Activated T-helper 2 cell treated with anti-CD3 and anti-CD28 coated beads, Interferon-gamma antibody, Interleukin-2, Interleukin-4, amounts not matched to agents 10 μg/mL and 5 μg/mL and 100 μg/mL, durations not matched to agents 14 hours and 24 hours and 36 hours (primary cell): Measurements from ENCODE around the gene AKAP9. TPM values are rescaled to one million over a fixed set of nuclear protein-coding genes. Genes with fewer than 3 reads are reported as not detected.
"Not testable (repeated sequence)": the region's sequence is repeated elsewhere in the genome, so short reads cannot be mapped to it uniquely, and the experiment has no call there.

Experiments used
- DNase-seq: peaks from one replicate; pipeline ENCODE4 v3.0.0; 2021; ENCODE audit warnings: low spot score
- H3K27ac Mint-ChIP-seq: one replicate; pipeline ENCODE4 v1.8.0; 2021; ENCODE audit warnings: mixed read lengths
- H3K27me3 Mint-ChIP-seq: one replicate; pipeline ENCODE4 v1.8.0; 2021; ENCODE audit warnings: low read depth, mixed read lengths
- H3K36me3 Mint-ChIP-seq: one replicate; pipeline ENCODE4 v1.8.0; 2021; ENCODE audit warnings: low read depth, mixed read lengths
- H3K4me1 Mint-ChIP-seq: one replicate; pipeline ENCODE4 v1.8.0; 2021; ENCODE audit warnings: low read depth, mixed read lengths
- H3K4me3 Mint-ChIP-seq: one replicate; pipeline ENCODE4 v1.8.0; 2021; ENCODE audit warnings: low read depth, mild to moderate bottlenecking, moderate library complexity, mixed read lengths
- H3K9me3 Mint-ChIP-seq: one replicate; pipeline ENCODE4 v1.8.0; 2021; ENCODE audit warnings: mixed read lengths
- intact Hi-C: fragments of 100-400 bp; cut with micrococcal nuclease; formaldehyde crosslinking; loops from one replicate; pipeline ENCODE4 v1.15.1; 2023
- total RNA-seq: library from RNA; stranded (reverse); gene quantifications from 2 replicates; pipeline ENCODE4 v1.2.3, GENCODE V29; 2022

AKAP9 gene
- total RNA-seq, 1 donor from 2014 or later, result 36.2 TPM

GRCh38 chr7:92134271-92135051 lies 193.8 kb downstream of the AKAP9 start, which contains the start of gene CYP51A1:
Gene CYP51A1, minus strand, starts transcription at chr7:92134477. Its CDS starts 113 bp downstream, at chr7:92134364.
- Mint-ChIP-seq H3K27me3 (no peaks in the 10 kb centered on the region), H3K27ac (peak within 1 kb of the TSS; percentile 99), H3K4me3 (peak within 1 kb of the TSS; percentile 99), H3K4me1 (peaks cover 41% of the 10 kb centered on the region), H3K9me3 (peaks cover 6% of the 10 kb centered on the region), H3K36me3 (peaks cover 38% of the 10 kb centered on the region)
- intact Hi-C loops, result loop anchor here (1.0 to 2.0 kb wide), 6 partner anchors 44 to 394 kb away; partner anchors contain the start of genes AKAP9, ANKIB1, GATAD1 and KRIT1
- peak; percentile 92 for DNase-seq

- intact Hi-C loops, result loop anchor here (2.0 kb wide), 2 partner anchors 44 to 194 kb away; partner anchors contain the start of genes AKAP9 and LRRD1
- Mint-ChIP-seq H3K27ac (peak overlapping the region; percentile 99), H3K4me1 (peaks cover 34% of the 10 kb centered on the region), H3K27me3 (no peaks in the 10 kb centered on the region), H3K9me3 (peaks cover 6% of the 10 kb centered on the region), H3K36me3 (peaks cover 30% of the 10 kb centered on the region), H3K4me3 (peak overlapping the region; percentile 99)
- no peak for DNase-seq
These were observed 194.6 kb downstream of the AKAP9 start for GRCh38 chr7:92135052-92135889.

GRCh38 chr7:92137557-92137956 lies 196.9 kb downstream of the AKAP9 start:
- Mint-ChIP-seq H3K27ac (no peak overlapping the region), H3K4me1 (peaks cover 18% of the 10 kb centered on the region), H3K27me3 (no peaks in the 10 kb centered on the region), H3K9me3 (peaks cover 6% of the 10 kb centered on the region), H3K36me3 (peaks cover 10% of the 10 kb centered on the region), H3K4me3 (no peak overlapping the region)
- intact Hi-C loops, result no loop called here
- no peak for DNase-seq

GRCh38 chr7:92141161-92141560 lies 200.5 kb downstream of the AKAP9 start:
- Mint-ChIP-seq H3K4me3 (no peak overlapping the region), H3K27me3 (no peaks in the 10 kb centered on the region), H3K9me3 (peaks cover 6% of the 10 kb centered on the region), H3K36me3 (no peaks in the 10 kb centered on the region), H3K27ac (no peak overlapping the region), H3K4me1 (peaks cover 4% of the 10 kb centered on the region)
- no peak for DNase-seq
- intact Hi-C loops, result no loop called here

GRCh38 chr7:92142791-92143190 lies 202.1 kb downstream of the AKAP9 start:
- intact Hi-C loops, H3K27ac Mint-ChIP-seq, H3K9me3 Mint-ChIP-seq, H3K27me3 Mint-ChIP-seq, H3K4me1 Mint-ChIP-seq, H3K4me3 Mint-ChIP-seq, H3K36me3 Mint-ChIP-seq, DNase-seq: not testable (repeated sequence)

- H3K36me3 Mint-ChIP-seq, DNase-seq, H3K27ac Mint-ChIP-seq, H3K27me3 Mint-ChIP-seq, H3K4me3 Mint-ChIP-seq, H3K4me1 Mint-ChIP-seq, H3K9me3 Mint-ChIP-seq, intact Hi-C loops: not testable (repeated sequence)
These were observed 202.7 kb downstream of the AKAP9 start for GRCh38 chr7:92143192-92143880.

GRCh38 chr7:92149736-92150239 lies 209.1 kb downstream of the AKAP9 start:
- Mint-ChIP-seq H3K9me3 (no peaks in the 10 kb centered on the region), H3K36me3 (no peaks in the 10 kb centered on the region), H3K4me3 (no peak overlapping the region), H3K4me1 (no peaks in the 10 kb centered on the region), H3K27ac (no peak overlapping the region), H3K27me3 (peaks cover 6% of the 10 kb centered on the region)
- DNase-seq, result no peak
- intact Hi-C loops, result no loop called here

GRCh38 chr7:92150450-92151017 lies 209.9 kb downstream of the AKAP9 start:
- H3K36me3 Mint-ChIP-seq, result no peaks in the 10 kb centered on the region

GRCh38 chr7:92155108-92155739 lies 214.6 kb downstream of the AKAP9 start:
- DNase-seq, result no peak
- H3K9me3 Mint-ChIP-seq, result no peaks in the 10 kb centered on the region
- no peak overlapping the region for H3K4me3 Mint-ChIP-seq
- no peak overlapping the region for H3K27ac Mint-ChIP-seq
- no peaks in the 10 kb centered on the region for H3K36me3 Mint-ChIP-seq
- peaks cover 15% of the 10 kb centered on the region for H3K27me3 Mint-ChIP-seq
- intact Hi-C loops, result no loop called here
- peaks cover 4% of the 10 kb centered on the region for H3K4me1 Mint-ChIP-seq

More at GRCh38 chr7:92150450-92151017, 209.9 kb downstream of the AKAP9 start:
- Mint-ChIP-seq H3K9me3 (no peaks in the 10 kb centered on the region), H3K4me1 (no peaks in the 10 kb centered on the region), H3K27me3 (peaks cover 8% of the 10 kb centered on the region), H3K4me3 (no peak overlapping the region), H3K27ac (no peak overlapping the region)
- no peak for DNase-seq
- intact Hi-C loops, result no loop called here

- Mint-ChIP-seq H3K27ac (no peak overlapping the region), H3K4me3 (no peak overlapping the region), H3K36me3 (no peaks in the 10 kb centered on the region), H3K4me1 (peaks cover 4% of the 10 kb centered on the region), H3K27me3 (peaks cover 23% of the 10 kb centered on the region), H3K9me3 (no peaks in the 10 kb centered on the region)
- DNase-seq, result no peak
- intact Hi-C loops, result no loop called here
These were observed 216.3 kb downstream of the AKAP9 start for GRCh38 chr7:92156990-92157389.

- Mint-ChIP-seq H3K4me1 (peaks cover 4% of the 10 kb centered on the region), H3K36me3 (no peaks in the 10 kb centered on the region), H3K27me3 (peaks cover 29% of the 10 kb centered on the region), H3K4me3 (no peak overlapping the region), H3K9me3 (no peaks in the 10 kb centered on the region), H3K27ac (no peak overlapping the region)
- intact Hi-C loops, result no loop called here
- DNase-seq, result no peak
These were observed 218.3 kb downstream of the AKAP9 start for GRCh38 chr7:92158660-92159575.
